ENCODE measurements around the gene STAP1.
"Not testable (repeated sequence)": the region's sequence is repeated elsewhere in the genome, so short reads cannot be mapped to it uniquely, and the experiment has no call there.

STAP1 gene

GRCh38 chr4:67634741-67635140, 76.2 kb downstream of the STAP1 start:
- no peak for DNase-seq

- no peak for DNase-seq
Measured at GRCh38 chr4:67635331-67635730, 76.8 kb downstream of the STAP1 start.

GRCh38 chr4:67636978-67637377, 78.5 kb downstream of the STAP1 start:
- not testable (repeated sequence) for DNase-seq

GRCh38 chr4:67638136-67638535, 79.6 kb downstream of the STAP1 start:
- DNase-seq, result no peak

GRCh38 chr4:67651536-67651935, 93.0 kb downstream of the STAP1 start:
- no peak for DNase-seq

All from stimulated activated CD8-positive, alpha-beta memory T cell treated with anti-CD3 and anti-CD28 coated beads, Interleukin-4, amount 100 ng/mL, for 48 hours (primary cell).